ENCODE results near the gene LEO1.

DNA sequence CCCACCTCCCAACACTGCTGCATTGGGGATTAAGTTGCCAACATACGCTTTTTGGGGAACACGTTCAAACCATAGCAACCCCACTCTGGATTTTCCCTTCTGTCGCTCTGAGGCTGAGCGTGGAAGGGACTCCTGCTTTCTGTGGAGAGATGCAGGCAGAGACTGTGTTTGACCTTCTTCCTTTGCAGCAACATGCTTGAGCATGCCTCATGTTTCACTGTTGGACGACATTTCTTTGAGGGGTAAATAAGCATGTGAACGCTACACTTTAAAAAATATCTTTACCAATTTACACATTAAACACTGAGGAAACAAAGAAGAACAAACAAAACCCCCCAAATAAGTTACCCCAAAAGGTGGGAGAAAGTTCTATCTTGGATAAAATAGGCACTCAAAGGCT, 33.2 kb upstream of the LEO1 start:
- TF ChIP-seq, protein P1, sequence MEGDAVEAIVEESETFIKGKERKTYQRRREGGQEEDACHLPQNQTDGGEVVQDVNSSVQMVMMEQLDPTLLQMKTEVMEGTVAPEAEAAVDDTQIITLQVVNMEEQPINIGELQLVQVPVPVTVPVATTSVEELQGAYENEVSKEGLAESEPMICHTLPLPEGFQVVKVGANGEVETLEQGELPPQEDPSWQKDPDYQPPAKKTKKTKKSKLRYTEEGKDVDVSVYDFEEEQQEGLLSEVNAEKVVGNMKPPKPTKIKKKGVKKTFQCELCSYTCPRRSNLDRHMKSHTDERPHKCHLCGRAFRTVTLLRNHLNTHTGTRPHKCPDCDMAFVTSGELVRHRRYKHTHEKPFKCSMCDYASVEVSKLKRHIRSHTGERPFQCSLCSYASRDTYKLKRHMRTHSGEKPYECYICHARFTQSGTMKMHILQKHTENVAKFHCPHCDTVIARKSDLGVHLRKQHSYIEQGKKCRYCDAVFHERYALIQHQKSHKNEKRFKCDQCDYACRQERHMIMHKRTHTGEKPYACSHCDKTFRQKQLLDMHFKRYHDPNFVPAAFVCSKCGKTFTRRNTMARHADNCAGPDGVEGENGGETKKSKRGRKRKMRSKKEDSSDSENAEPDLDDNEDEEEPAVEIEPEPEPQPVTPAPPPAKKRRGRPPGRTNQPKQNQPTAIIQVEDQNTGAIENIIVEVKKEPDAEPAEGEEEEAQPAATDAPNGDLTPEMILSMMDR (IDR thresholded peaks at IDR 0.05; ENCODE audit: insufficient read depth, low read length, poor library complexity, severe bottlenecking): no peak
- TF ChIP-seq EZH2phosphoT487 (conservative IDR thresholded peaks at IDR 0.05; ENCODE audit: low read length): no peak

Data from SU-DHL-6 (cell line).